GM19035 (cell line): Measurements from ENCODE around the gene LRRC74A.

Experiments used
- ATAC-seq: cut with Tn5 transposase; IDR thresholded peaks from one replicate; pipeline ENCODE4 v1.9.1; 2021; ENCODE audit not compliant: unreplicated experiment

The LRRC74A gene

GRCh38 chr14:76808990-76809389 is 17.2 kb upstream of the LRRC74A start:
- ATAC-seq, result no peak

GRCh38 chr14:76810525-76810924 is 15.7 kb upstream of the LRRC74A start:
- no peak for ATAC-seq

DNA sequence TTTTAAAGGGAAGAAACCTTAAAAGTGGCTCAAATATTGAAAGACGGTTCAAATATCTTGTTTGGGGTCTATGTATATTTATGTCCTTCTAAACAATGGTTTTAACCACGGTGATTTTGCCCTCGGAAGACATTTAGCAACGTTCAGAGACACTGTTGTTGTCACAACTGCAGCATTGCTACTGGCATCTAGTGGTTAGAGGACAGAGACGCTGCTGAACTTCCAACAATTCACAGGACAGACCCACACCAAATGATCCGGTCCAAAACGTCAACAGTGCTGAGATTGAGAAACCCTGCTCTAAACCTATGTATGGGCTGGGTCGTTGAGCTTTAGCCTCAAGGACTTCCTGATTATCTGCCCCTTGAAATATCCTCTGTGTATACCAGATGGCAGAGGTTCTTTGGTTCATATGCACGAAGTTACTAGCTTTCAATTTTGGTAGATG is 15.2 kb upstream of the LRRC74A start:
- no peak for ATAC-seq

DNA sequence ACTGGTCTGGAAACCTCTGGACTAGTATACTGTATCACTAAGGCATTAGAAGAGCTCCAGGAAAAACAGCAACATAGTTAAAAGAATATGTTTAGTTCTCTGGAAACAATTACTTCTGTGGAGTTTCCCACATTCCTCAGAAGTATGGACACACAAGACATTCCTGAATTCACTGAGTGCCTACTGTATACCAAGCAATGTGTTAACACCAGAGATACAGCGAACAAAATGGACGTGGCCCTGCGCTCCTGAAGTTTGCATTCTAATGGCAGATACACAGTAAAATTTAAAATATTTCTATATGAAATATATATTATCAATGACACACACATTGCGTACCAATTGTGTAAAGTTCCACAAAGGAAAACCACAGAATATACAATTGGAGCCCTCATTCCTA is 14.6 kb upstream of the LRRC74A start:
- ATAC-seq, result no peak

DNA sequence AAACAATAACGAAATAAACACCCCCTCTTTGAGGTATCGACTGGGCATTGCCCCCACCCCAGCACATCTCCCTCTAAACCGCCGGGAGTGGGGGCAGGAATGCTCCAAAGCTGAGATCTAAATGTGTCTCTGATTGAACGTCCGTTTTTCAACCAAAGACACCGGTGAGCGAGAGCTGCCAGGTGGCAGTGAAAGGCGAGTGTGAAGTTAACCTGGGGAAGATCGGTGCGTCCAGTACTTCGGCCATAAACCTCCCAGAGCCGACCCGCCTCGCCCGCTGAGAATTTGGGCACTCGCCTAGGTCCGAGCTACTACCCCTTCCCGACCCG is 14.2 kb upstream of the LRRC74A start:
- ATAC-seq, result peak; percentile 27

- peak; percentile 85 for ATAC-seq
Measured at GRCh38 chr14:76812422-76813383, 13.5 kb upstream of the LRRC74A start, which contains the start of gene ANGEL1. ANGEL1 (minus strand) TSS chr14:76812882; CDS start chr14:76812827, 55 bp downstream.

DNA sequence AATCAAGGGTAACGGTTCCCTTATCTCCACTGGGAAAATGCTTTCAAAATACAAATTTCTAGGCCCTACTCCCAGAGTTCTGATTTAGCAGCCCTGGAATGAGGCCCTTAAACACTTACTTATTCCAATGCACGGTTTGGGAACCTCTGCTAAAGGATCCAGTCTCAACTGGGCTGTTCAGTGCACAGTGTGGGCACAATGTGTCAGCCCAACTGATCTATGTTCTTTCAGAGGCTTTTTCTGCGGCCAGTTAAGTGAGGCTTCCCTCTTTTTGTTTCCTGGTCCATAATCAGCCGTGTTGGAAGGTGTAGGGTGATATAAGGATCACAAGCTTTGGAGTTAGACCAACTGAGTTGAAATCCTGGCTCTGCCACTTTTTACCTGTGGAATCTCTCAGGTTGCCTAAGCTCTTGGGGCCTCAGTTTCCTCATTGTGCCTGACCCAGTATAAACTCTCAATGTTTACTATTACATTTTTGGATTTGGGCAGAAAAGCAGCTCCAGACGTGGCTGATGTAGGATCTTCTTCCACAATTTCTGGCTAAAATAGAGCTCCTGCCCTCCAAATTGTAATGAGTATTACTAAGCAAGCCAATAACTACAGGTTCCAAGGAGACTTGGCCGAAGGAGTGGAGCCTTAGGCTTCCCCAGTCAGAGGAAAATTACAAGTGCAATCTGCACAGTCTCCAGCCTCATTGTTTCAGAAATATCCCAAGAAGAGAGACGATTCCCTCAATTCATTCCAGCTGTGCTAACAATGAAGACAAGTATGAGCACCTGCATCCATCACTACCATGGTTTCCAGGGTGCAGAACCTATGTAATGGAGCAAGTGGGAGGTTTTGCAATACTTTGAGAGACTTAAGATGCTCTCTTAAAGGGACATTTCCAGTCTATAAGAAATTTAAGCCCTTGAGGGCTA is 11.2 kb upstream of the LRRC74A start:
- no peak for ATAC-seq

GRCh38 chr14:76820700-76821099 is 5.5 kb upstream of the LRRC74A start:
- no peak for ATAC-seq

DNA sequence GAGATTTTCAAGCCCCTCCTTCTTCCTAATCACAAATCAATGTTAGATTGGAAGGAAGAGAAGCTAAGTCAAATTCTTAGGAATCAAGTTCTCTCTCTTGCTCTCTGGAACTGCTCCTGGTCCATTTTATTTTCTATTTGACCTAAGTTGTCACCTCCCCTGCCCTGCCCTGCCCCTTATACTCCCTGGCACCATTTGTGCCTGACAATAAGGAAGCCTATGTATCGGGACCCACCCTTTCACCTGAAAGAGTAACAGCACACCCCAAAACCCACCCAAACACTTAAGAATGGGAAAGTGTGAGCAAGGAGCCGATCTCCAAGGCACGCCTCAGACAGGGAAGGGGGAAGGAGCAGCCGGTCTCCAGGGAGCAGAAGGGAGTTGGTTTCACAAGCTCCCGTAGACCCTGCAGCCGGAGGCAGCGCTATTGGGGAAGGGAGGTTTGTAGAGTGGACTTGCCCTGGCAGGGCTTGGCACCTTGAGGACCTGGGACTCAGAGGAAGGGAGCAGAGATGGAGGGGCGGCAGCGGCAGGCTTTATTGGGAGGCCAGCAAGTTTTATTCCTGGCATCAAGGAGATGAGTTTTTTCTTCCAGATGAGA is 1.6 kb downstream of the LRRC74A start:
- no peak for ATAC-seq

GRCh38 chr14:76828339-76829012 is 2.3 kb downstream of the LRRC74A start:
- no peak for ATAC-seq

GRCh38 chr14:76829013-76829365 is 2.8 kb downstream of the LRRC74A start:
- no peak for ATAC-seq

GRCh38 chr14:76829650-76830421 is 3.6 kb downstream of the LRRC74A start:
- no peak for ATAC-seq

DNA sequence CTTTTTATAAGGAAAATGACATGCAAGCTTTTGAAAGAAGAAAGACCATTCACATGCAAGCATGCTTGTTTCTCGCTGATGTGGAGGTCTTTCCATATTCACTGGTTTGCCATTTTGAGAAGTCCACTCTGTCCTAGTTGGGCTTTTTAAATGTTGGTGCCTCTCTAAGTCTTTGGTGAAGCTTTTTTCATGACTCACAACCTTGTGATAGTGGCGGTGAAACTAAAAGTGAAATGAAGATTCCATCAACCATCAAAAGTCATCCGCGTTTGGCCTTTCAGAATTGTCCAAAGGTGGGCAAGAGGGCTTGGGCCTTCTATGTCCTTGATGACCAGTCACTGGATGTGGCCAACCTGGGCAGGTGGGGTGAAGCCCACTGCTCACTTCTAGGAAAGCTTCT is 4.3 kb downstream of the LRRC74A start:
- no peak for ATAC-seq

- ATAC-seq, result no peak
Measured at GRCh38 chr14:76832503-76832988, 6.3 kb downstream of the LRRC74A start.

DNA sequence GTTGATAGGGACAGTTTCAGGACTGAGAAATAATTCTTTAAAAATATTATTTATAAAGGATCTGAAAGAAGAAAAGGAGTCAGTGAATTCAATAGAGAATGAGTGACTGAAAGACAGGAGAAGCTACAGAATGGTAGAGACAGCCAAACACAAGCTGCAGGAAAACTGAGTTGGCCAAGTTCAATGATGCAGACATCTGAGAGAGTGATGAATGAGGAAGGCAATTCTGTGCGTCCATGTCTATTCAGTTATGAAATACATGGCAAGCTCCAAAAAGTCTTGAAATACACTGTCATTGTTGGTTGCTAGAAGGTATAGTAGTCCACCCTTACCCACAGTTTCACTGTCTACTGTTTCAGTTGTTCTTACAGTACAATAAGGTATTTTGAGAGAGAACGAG is 6.8 kb downstream of the LRRC74A start:
- no peak for ATAC-seq

- ATAC-seq, result no peak
Measured at GRCh38 chr14:76834241-76834661, 8.0 kb downstream of the LRRC74A start.

GRCh38 chr14:76836029-76836630 is 9.9 kb downstream of the LRRC74A start:
- no peak for ATAC-seq

DNA sequence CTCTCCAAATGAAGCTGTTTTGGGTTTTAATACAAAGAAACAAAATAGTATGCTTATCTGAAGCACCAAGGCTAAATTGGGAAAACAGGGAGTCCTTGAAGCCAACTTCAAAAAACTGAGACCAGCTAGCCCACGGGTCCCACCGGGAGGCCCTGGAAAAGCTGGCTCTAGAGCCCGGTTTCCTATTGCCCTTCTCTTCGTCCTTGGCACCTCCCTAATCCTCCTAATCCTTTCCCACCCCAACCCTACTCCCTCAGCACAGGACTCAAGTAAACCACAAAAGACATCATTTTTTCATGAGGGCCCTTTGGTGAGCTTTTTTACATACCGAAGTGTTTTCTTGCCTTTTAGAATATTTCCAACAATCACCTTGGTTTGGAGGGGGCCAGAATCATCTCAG is 11.3 kb downstream of the LRRC74A start:
- no peak for ATAC-seq

- ATAC-seq, result no peak
Measured at GRCh38 chr14:76842414-76842813, 16.2 kb downstream of the LRRC74A start.
